Measurements from ENCODE around the gene FGFR2. TPM values are rescaled to one million over a fixed set of nuclear protein-coding genes. Genes with fewer than 3 reads are reported as not detected.

The FGFR2 gene
- polyA plus RNA-seq (ENCODE audit: insufficient read length): 115 TPM
- long read RNA-seq, donor 1, partial matches to known transcripts: 9 of 10 reads
- long read RNA-seq, donor 1, other reads (novel, unspliced or antisense): 0 of 10 reads
- long read RNA-seq, donor 2: 0 reads
- long read RNA-seq, donor 3: 0 reads
- long read RNA-seq, donor 4: 0 reads
- long read RNA-seq, donor 5, partial matches to known transcripts: 0 of 7 reads
- long read RNA-seq, donor 5, other reads (novel, unspliced or antisense): 6 of 7 reads
- long read RNA-seq, donor 6, partial matches to known transcripts: 0 of 6 reads
- long read RNA-seq, donor 6, other reads (novel, unspliced or antisense): 6 of 6 reads
- long read RNA-seq, donor 7, partial matches to known transcripts: 0 of 6 reads
- long read RNA-seq, donor 7, other reads (novel, unspliced or antisense): 5 of 6 reads
- long read RNA-seq, donor 8: 0 reads

- peak; percentile 90 for DNase-seq
Observed at GRCh38 chr10:121598263-121599249, at the start of gene FGFR2. Gene FGFR2, minus strand, starts transcription at chr10:121598444. Its CDS starts 4,627 bp downstream, at chr10:121593817.

GRCh38 chr10:121647401-121647800, 49.2 kb upstream of the FGFR2 start:
- DNase-seq: no peak

- no peak for DNase-seq
Observed at GRCh38 chr10:121645696-121646095, 47.5 kb upstream of the FGFR2 start.

GRCh38 chr10:121644501-121644900, 46.3 kb upstream of the FGFR2 start:
- DNase-seq: peak; percentile 36

- DNase-seq: no peak
Observed at GRCh38 chr10:121640266-121640665, 42.0 kb upstream of the FGFR2 start.

- DNase-seq: no peak
Observed at GRCh38 chr10:121639416-121639815, 41.2 kb upstream of the FGFR2 start.

GRCh38 chr10:121637437-121637836, 39.2 kb upstream of the FGFR2 start:
- no peak for DNase-seq

- DNase-seq: no peak
Observed at GRCh38 chr10:121633056-121633455, 34.8 kb upstream of the FGFR2 start.

GRCh38 chr10:121631365-121632029, 33.3 kb upstream of the FGFR2 start:
- DNase-seq: no peak

- no peak for DNase-seq
Observed at GRCh38 chr10:121628859-121629258, 30.6 kb upstream of the FGFR2 start.

GRCh38 chr10:121627876-121628581, 29.8 kb upstream of the FGFR2 start:
- DNase-seq: peak; percentile 19

GRCh38 chr10:121624836-121625486, 26.7 kb upstream of the FGFR2 start:
- no peak for DNase-seq

GRCh38 chr10:121618906-121619305, 20.7 kb upstream of the FGFR2 start:
- no peak for DNase-seq

GRCh38 chr10:121617176-121617575, 18.9 kb upstream of the FGFR2 start:
- no peak for DNase-seq

- no peak for DNase-seq
Observed at GRCh38 chr10:121616291-121616690, 18.0 kb upstream of the FGFR2 start.

- no peak for DNase-seq
Observed at GRCh38 chr10:121615836-121616235, 17.6 kb upstream of the FGFR2 start.

- DNase-seq: peak; percentile 68
Observed at GRCh38 chr10:121615435-121615793, 17.2 kb upstream of the FGFR2 start.

GRCh38 chr10:121614613-121615434, 16.6 kb upstream of the FGFR2 start:
- DNase-seq: no peak

GRCh38 chr10:121613456-121613855, 15.2 kb upstream of the FGFR2 start:
- no peak for DNase-seq
